Activated naive CD8-positive, alpha-beta T cell treated with anti-CD3 and anti-CD28 coated beads, Interleukin-2, amount 10 ng/mL, durations not matched to agents 7 days and 5 days (primary cell): ENCODE results near the gene NUDT6. TPM values are rescaled to one million over a fixed set of nuclear protein-coding genes. Genes with fewer than 3 reads are reported as not detected.

Experiments used
- ATAC-seq: fragments of 150-1000 bp; cut with Tn5 transposase; one replicate; pipeline ENCODE4 v1.10.0; 2021; ENCODE audit warnings: low read depth, moderate library complexity
- POLR2A ChIA-PET: fragments of 350-600 bp; sonication (Branson Sonifier 250); formaldehyde crosslinking; loops from one replicate; lab custom pipeline; 2021; ENCODE audit warnings: antibody characterized with exemption; lab: Charles Lee
- DNase-seq: peaks from one replicate; pipeline ENCODE4 v3.0.0; 2021
- H3K27ac Mint-ChIP-seq: one replicate; pipeline ENCODE4 v1.8.0; 2022; ENCODE audit warnings: mild to moderate bottlenecking, mixed read lengths
- H3K27me3 Mint-ChIP-seq: one replicate; pipeline ENCODE4 v1.8.0; 2022; ENCODE audit warnings: mild to moderate bottlenecking, moderate library complexity, mixed read lengths
- H3K36me3 Mint-ChIP-seq: one replicate; pipeline ENCODE4 v1.8.0; 2021; ENCODE audit warnings: mild to moderate bottlenecking, mixed read lengths
- H3K4me1 Mint-ChIP-seq: one replicate; pipeline ENCODE4 v1.8.0; 2021; ENCODE audit warnings: mixed read lengths
- H3K4me3 Mint-ChIP-seq: one replicate; pipeline ENCODE4 v1.8.0; 2022; ENCODE audit warnings: mild to moderate bottlenecking, moderate library complexity, mixed read lengths
- H3K9me3 Mint-ChIP-seq: one replicate; pipeline ENCODE4 v1.8.0; 2021; ENCODE audit warnings: mixed read lengths
- total RNA-seq, 2 experiments: library from RNA; stranded (reverse); gene quantifications; one replicate each; pipeline ENCODE4 v1.2.3, GENCODE V29; 2021

NUDT6 gene
- total RNA-seq, 2 experiments from 2014 or later = 9.6 to 13.3 TPM

- DNase-seq (no peak), ATAC-seq (no peak)
- Mint-ChIP-seq H3K4me3 (no peak overlapping the region), H3K4me1 (peaks cover 6% of the 10 kb centered on the region), H3K9me3 (no peaks in the 10 kb centered on the region), H3K27me3 (no peaks in the 10 kb centered on the region), H3K36me3 (peaks cover 29% of the 10 kb centered on the region), H3K27ac (no peak overlapping the region)
- POLR2A ChIA-PET = no interaction called here
These were observed 14.2 kb downstream of the NUDT6 start for GRCh38 chr4:122908223-122908622.

- peaks cover 5% of the 10 kb centered on the region for H3K4me1 Mint-ChIP-seq
- peaks cover 31% of the 10 kb centered on the region for H3K36me3 Mint-ChIP-seq
- no peak overlapping the region for H3K4me3 Mint-ChIP-seq
- ATAC-seq (no peak), DNase-seq (no peak)
- H3K27me3 Mint-ChIP-seq = no peaks in the 10 kb centered on the region
- H3K9me3 Mint-ChIP-seq = no peaks in the 10 kb centered on the region
- H3K27ac Mint-ChIP-seq = no peak overlapping the region
- POLR2A ChIA-PET = no interaction called here
These were observed 15.5 kb downstream of the NUDT6 start for GRCh38 chr4:122906859-122907305.

GRCh38 chr4:122903766-122904288, 18.6 kb downstream of the NUDT6 start:
- Mint-ChIP-seq H3K4me3 (no peak overlapping the region), H3K9me3 (no peaks in the 10 kb centered on the region), H3K36me3 (peaks cover 23% of the 10 kb centered on the region), H3K27ac (no peak overlapping the region), H3K27me3 (no peaks in the 10 kb centered on the region), H3K4me1 (peaks cover 2% of the 10 kb centered on the region)
- DNase-seq (no peak), ATAC-seq (no peak)
- POLR2A ChIA-PET = no interaction called here

GRCh38 chr4:122901247-122902010, 21.0 kb downstream of the NUDT6 start:
- POLR2A ChIA-PET = no interaction called here
- ATAC-seq (no peak), DNase-seq (no peak)
- no peak overlapping the region for H3K4me3 Mint-ChIP-seq
- H3K27ac Mint-ChIP-seq = no peak overlapping the region
- peaks cover 16% of the 10 kb centered on the region for H3K36me3 Mint-ChIP-seq
- no peaks in the 10 kb centered on the region for H3K27me3 Mint-ChIP-seq
- H3K4me1 Mint-ChIP-seq = peaks cover 2% of the 10 kb centered on the region
- no peaks in the 10 kb centered on the region for H3K9me3 Mint-ChIP-seq

- H3K4me1 Mint-ChIP-seq = peaks cover 2% of the 10 kb centered on the region
- no peak for ATAC-seq
- DNase-seq = no peak
- peaks cover 13% of the 10 kb centered on the region for H3K36me3 Mint-ChIP-seq
- POLR2A ChIA-PET = no interaction called here
- H3K27me3 Mint-ChIP-seq = no peaks in the 10 kb centered on the region
- H3K27ac Mint-ChIP-seq = no peak overlapping the region
- H3K9me3 Mint-ChIP-seq = no peaks in the 10 kb centered on the region
- H3K4me3 Mint-ChIP-seq = no peak overlapping the region
These were observed 22.1 kb downstream of the NUDT6 start for GRCh38 chr4:122900314-122900713.

- POLR2A ChIA-PET = no interaction called here
- Mint-ChIP-seq H3K9me3 (no peaks in the 10 kb centered on the region), H3K27me3 (no peaks in the 10 kb centered on the region), H3K4me1 (peaks cover 2% of the 10 kb centered on the region), H3K36me3 (peaks cover 8% of the 10 kb centered on the region), H3K4me3 (no peak overlapping the region), H3K27ac (no peak overlapping the region)
- no peak for ATAC-seq
- no peak for DNase-seq
These were observed 22.7 kb downstream of the NUDT6 start for GRCh38 chr4:122899682-122900081.

- Mint-ChIP-seq H3K9me3 (no peaks in the 10 kb centered on the region), H3K4me3 (no peak overlapping the region), H3K27me3 (no peaks in the 10 kb centered on the region), H3K4me1 (no peaks in the 10 kb centered on the region), H3K27ac (no peak overlapping the region), H3K36me3 (peaks cover 8% of the 10 kb centered on the region)
- POLR2A ChIA-PET = no interaction called here
- no peak for ATAC-seq
- DNase-seq = no peak
These were observed 23.8 kb downstream of the NUDT6 start for GRCh38 chr4:122898370-122899150.

- no peaks in the 10 kb centered on the region for H3K4me1 Mint-ChIP-seq
- ATAC-seq = no peak
- H3K27me3 Mint-ChIP-seq = no peaks in the 10 kb centered on the region
- H3K36me3 Mint-ChIP-seq = peaks cover 10% of the 10 kb centered on the region
- no peak for DNase-seq
- no peak overlapping the region for H3K27ac Mint-ChIP-seq
- H3K9me3 Mint-ChIP-seq = no peaks in the 10 kb centered on the region
- no peak overlapping the region for H3K4me3 Mint-ChIP-seq
- POLR2A ChIA-PET = no interaction called here
These were observed 26.1 kb downstream of the NUDT6 start for GRCh38 chr4:122896270-122896669.

GRCh38 chr4:122895336-122895995, 26.9 kb downstream of the NUDT6 start:
- H3K27me3 Mint-ChIP-seq = no peaks in the 10 kb centered on the region
- H3K27ac Mint-ChIP-seq = no peak overlapping the region
- H3K4me3 Mint-ChIP-seq = no peak overlapping the region
- no peaks in the 10 kb centered on the region for H3K9me3 Mint-ChIP-seq
- POLR2A ChIA-PET = no interaction called here
- H3K36me3 Mint-ChIP-seq = peaks cover 10% of the 10 kb centered on the region
- ATAC-seq (no peak), DNase-seq (no peak)
- H3K4me1 Mint-ChIP-seq = no peaks in the 10 kb centered on the region

- Mint-ChIP-seq H3K36me3 (peaks cover 10% of the 10 kb centered on the region), H3K4me3 (no peak overlapping the region), H3K9me3 (no peaks in the 10 kb centered on the region), H3K27ac (no peak overlapping the region), H3K4me1 (no peaks in the 10 kb centered on the region), H3K27me3 (no peaks in the 10 kb centered on the region)
- no peak for DNase-seq
- no peak for ATAC-seq
- POLR2A ChIA-PET = interaction anchor here (0.5 kb wide), 1 partner anchor 111 kb away, joined by 3 read pairs; no protein-coding TSS in a partner anchor
These were observed 27.6 kb downstream of the NUDT6 start for GRCh38 chr4:122894827-122895226.

GRCh38 chr4:122890147-122890795, 32.1 kb downstream of the NUDT6 start:
- Mint-ChIP-seq H3K27me3 (no peaks in the 10 kb centered on the region), H3K4me1 (no peaks in the 10 kb centered on the region), H3K4me3 (no peak overlapping the region), H3K36me3 (peaks cover 13% of the 10 kb centered on the region), H3K27ac (no peak overlapping the region), H3K9me3 (no peaks in the 10 kb centered on the region)
- no peak for DNase-seq
- no peak for ATAC-seq
- POLR2A ChIA-PET = no interaction called here

- H3K9me3 Mint-ChIP-seq = no peaks in the 10 kb centered on the region
- no peak for DNase-seq
- H3K36me3 Mint-ChIP-seq = peaks cover 13% of the 10 kb centered on the region
- POLR2A ChIA-PET = no interaction called here
- no peaks in the 10 kb centered on the region for H3K27me3 Mint-ChIP-seq
- H3K27ac Mint-ChIP-seq = no peak overlapping the region
- H3K4me3 Mint-ChIP-seq = no peak overlapping the region
- no peak for ATAC-seq
- no peaks in the 10 kb centered on the region for H3K4me1 Mint-ChIP-seq
These were observed 32.7 kb downstream of the NUDT6 start for GRCh38 chr4:122889726-122890125.

GRCh38 chr4:122884499-122884898, 37.9 kb downstream of the NUDT6 start:
- no peak for ATAC-seq

More at GRCh38 chr4:122884499-122884898, 37.9 kb downstream of the NUDT6 start:
- POLR2A ChIA-PET = no interaction called here
- no peaks in the 10 kb centered on the region for H3K27me3 Mint-ChIP-seq
- no peak overlapping the region for H3K27ac Mint-ChIP-seq
- no peak for DNase-seq
- H3K36me3 Mint-ChIP-seq = peaks cover 11% of the 10 kb centered on the region
- peaks cover 12% of the 10 kb centered on the region for H3K9me3 Mint-ChIP-seq
- no peaks in the 10 kb centered on the region for H3K4me1 Mint-ChIP-seq
- no peak overlapping the region for H3K4me3 Mint-ChIP-seq
